Measurements from ENCODE around the gene CBL.

Gene CBL

GRCh38 chr11:119267645-119268044 lies 61.5 kb downstream of the CBL start:
- TF ChIP-seq RAD21 (IDR thresholded peaks at IDR 0.05; ENCODE audit: low read depth): no peak
- no peak for TF ChIP-seq YY1 (IDR thresholded peaks at IDR 0.05; ENCODE audit: low read depth)
- no peak for TF ChIP-seq EP300 (IDR thresholded peaks at IDR 0.05; ENCODE audit: borderline replicate concordance)
- TF ChIP-seq USF1 (IDR thresholded peaks at IDR 0.05): no peak
- no peak for TF ChIP-seq FOXM1 (IDR thresholded peaks at IDR 0.05; ENCODE audit: borderline replicate concordance, low read depth)
- no peak for TF ChIP-seq TEAD4 (IDR thresholded peaks at IDR 0.05)
- TF ChIP-seq REST (IDR thresholded peaks at IDR 0.05; ENCODE audit: low read depth): no peak

- TF ChIP-seq REST (IDR thresholded peaks at IDR 0.05; ENCODE audit: low read depth): no peak
- no peak for TF ChIP-seq FOXM1 (IDR thresholded peaks at IDR 0.05; ENCODE audit: borderline replicate concordance, low read depth)
- TF ChIP-seq EP300 (IDR thresholded peaks at IDR 0.05; ENCODE audit: borderline replicate concordance): no peak
- TF ChIP-seq TAF1 (IDR thresholded peaks at IDR 0.05; ENCODE audit: low read depth): no peak
- TF ChIP-seq NFIC (IDR thresholded peaks at IDR 0.05): no peak
- TF ChIP-seq CREB1 (IDR thresholded peaks at IDR 0.05; ENCODE audit: low read depth): no peak
- no peak for TF ChIP-seq TEAD4 (IDR thresholded peaks at IDR 0.05)
- TF ChIP-seq YY1 (IDR thresholded peaks at IDR 0.05; ENCODE audit: low read depth): no peak
- TF ChIP-seq ZBTB7A (IDR thresholded peaks at IDR 0.05; ENCODE audit: low read depth): no peak
- no peak for TF ChIP-seq TCF12 (IDR thresholded peaks at IDR 0.05; ENCODE audit: low read depth)
- no peak for TF ChIP-seq MAX (IDR thresholded peaks at IDR 0.05)
- no peak for TF ChIP-seq EGR1 (IDR thresholded peaks at IDR 0.05)
- TF ChIP-seq USF1 (IDR thresholded peaks at IDR 0.05): no peak
- TF ChIP-seq RAD21 (IDR thresholded peaks at IDR 0.05; ENCODE audit: low read depth): no peak
- no peak for TF ChIP-seq CEBPB (IDR thresholded peaks at IDR 0.05)
Observed at GRCh38 chr11:119273721-119274120, 67.6 kb downstream of the CBL start.

- TF ChIP-seq TAF1 (IDR thresholded peaks at IDR 0.05; ENCODE audit: low read depth) (no peak), EGR1 (IDR thresholded peaks at IDR 0.05) (no peak), RAD21 (IDR thresholded peaks at IDR 0.05; ENCODE audit: low read depth) (no peak), ZBTB7A (IDR thresholded peaks at IDR 0.05; ENCODE audit: low read depth) (no peak), NFIC (IDR thresholded peaks at IDR 0.05) (no peak), CEBPB (IDR thresholded peaks at IDR 0.05) (no peak), MAX (IDR thresholded peaks at IDR 0.05) (no peak), TEAD4 (IDR thresholded peaks at IDR 0.05) (no peak)
Observed at GRCh38 chr11:119277660-119278059, 71.5 kb downstream of the CBL start.

GRCh38 chr11:119282495-119282894 lies 76.4 kb downstream of the CBL start:
- TF ChIP-seq TEAD4 (IDR thresholded peaks at IDR 0.05) (no peak), TAF1 (IDR thresholded peaks at IDR 0.05; ENCODE audit: low read depth) (no peak), FOXM1 (IDR thresholded peaks at IDR 0.05; ENCODE audit: borderline replicate concordance, low read depth) (no peak), NFIC (IDR thresholded peaks at IDR 0.05) (no peak), EP300 (IDR thresholded peaks at IDR 0.05; ENCODE audit: borderline replicate concordance) (no peak), ZBTB7A (IDR thresholded peaks at IDR 0.05; ENCODE audit: low read depth) (no peak), EGR1 (IDR thresholded peaks at IDR 0.05) (no peak), TCF12 (IDR thresholded peaks at IDR 0.05; ENCODE audit: low read depth) (no peak), YY1 (IDR thresholded peaks at IDR 0.05; ENCODE audit: low read depth) (no peak), CEBPB (IDR thresholded peaks at IDR 0.05) (no peak), CREB1 (IDR thresholded peaks at IDR 0.05; ENCODE audit: low read depth) (no peak), RAD21 (IDR thresholded peaks at IDR 0.05; ENCODE audit: low read depth) (no peak)

- TF ChIP-seq FOXM1 (IDR thresholded peaks at IDR 0.05; ENCODE audit: borderline replicate concordance, low read depth) (no peak), YY1 (IDR thresholded peaks at IDR 0.05; ENCODE audit: low read depth) (no peak), CREB1 (IDR thresholded peaks at IDR 0.05; ENCODE audit: low read depth) (no peak), TAF1 (IDR thresholded peaks at IDR 0.05; ENCODE audit: low read depth) (no peak), TEAD4 (IDR thresholded peaks at IDR 0.05) (no peak), EGR1 (IDR thresholded peaks at IDR 0.05) (no peak), TCF12 (IDR thresholded peaks at IDR 0.05; ENCODE audit: low read depth) (no peak), RAD21 (IDR thresholded peaks at IDR 0.05; ENCODE audit: low read depth) (peak; percentile 56)
Observed at GRCh38 chr11:119284344-119285157, 78.4 kb downstream of the CBL start.

All from Ishikawa (cell line).